Gastroesophageal sphincter (tissue), 3 donors: Measurements from ENCODE around the gene TEX264.

Experiments
- EP300 ChIP-seq: sonication (generic); formaldehyde crosslinking; IDR thresholded peaks from one replicate; pipeline ENCODE4 v1.6.1; 2017; ENCODE audit warnings: antibody characterized with exemption, mild to moderate bottlenecking
- POLR2A ChIP-seq, 2 donors: fragments of 450-650 bp; IDR thresholded peaks; one replicate each; pipeline ENCODE4 v1.6.1; 2017; ENCODE audit warnings: antibody characterized with exemption in 2 of 2, mild to moderate bottlenecking in 2 of 2, moderate library complexity in 1 of 2
- TF ChIP-seq, protein P1 (sequence below), 4 experiments: fragments of 200-600 bp in 2 of 4; fragments of 450-650 bp in 2 of 4; sonication (generic) in 1 of 4; IDR thresholded peaks; one replicate each; pipeline ENCODE4 v1.5.1; 2017 to 2019; ENCODE audit warnings: antibody characterized with exemption in 4 of 4, mild to moderate bottlenecking in 2 of 4, moderate library complexity in 2 of 4

GRCh38 chr3:51747840-51748239 lies 76.8 kb downstream of the TEX264 start:
- TF ChIP-seq, protein P1, sequence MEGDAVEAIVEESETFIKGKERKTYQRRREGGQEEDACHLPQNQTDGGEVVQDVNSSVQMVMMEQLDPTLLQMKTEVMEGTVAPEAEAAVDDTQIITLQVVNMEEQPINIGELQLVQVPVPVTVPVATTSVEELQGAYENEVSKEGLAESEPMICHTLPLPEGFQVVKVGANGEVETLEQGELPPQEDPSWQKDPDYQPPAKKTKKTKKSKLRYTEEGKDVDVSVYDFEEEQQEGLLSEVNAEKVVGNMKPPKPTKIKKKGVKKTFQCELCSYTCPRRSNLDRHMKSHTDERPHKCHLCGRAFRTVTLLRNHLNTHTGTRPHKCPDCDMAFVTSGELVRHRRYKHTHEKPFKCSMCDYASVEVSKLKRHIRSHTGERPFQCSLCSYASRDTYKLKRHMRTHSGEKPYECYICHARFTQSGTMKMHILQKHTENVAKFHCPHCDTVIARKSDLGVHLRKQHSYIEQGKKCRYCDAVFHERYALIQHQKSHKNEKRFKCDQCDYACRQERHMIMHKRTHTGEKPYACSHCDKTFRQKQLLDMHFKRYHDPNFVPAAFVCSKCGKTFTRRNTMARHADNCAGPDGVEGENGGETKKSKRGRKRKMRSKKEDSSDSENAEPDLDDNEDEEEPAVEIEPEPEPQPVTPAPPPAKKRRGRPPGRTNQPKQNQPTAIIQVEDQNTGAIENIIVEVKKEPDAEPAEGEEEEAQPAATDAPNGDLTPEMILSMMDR (IDR thresholded peaks at IDR 0.05), result no peak
- TF ChIP-seq EP300 (no peak), POLR2A (IDR thresholded peaks at IDR 0.05) (no peak)
